ENCODE results near the gene RUNX2. TPM values are rescaled to one million over a fixed set of nuclear protein-coding genes. Genes with fewer than 3 reads are reported as not detected.

RUNX2 gene
- total and polyA plus RNA-seq, 2 donors from 2014 or later, result 2.3 to 4.7 TPM

DNA sequence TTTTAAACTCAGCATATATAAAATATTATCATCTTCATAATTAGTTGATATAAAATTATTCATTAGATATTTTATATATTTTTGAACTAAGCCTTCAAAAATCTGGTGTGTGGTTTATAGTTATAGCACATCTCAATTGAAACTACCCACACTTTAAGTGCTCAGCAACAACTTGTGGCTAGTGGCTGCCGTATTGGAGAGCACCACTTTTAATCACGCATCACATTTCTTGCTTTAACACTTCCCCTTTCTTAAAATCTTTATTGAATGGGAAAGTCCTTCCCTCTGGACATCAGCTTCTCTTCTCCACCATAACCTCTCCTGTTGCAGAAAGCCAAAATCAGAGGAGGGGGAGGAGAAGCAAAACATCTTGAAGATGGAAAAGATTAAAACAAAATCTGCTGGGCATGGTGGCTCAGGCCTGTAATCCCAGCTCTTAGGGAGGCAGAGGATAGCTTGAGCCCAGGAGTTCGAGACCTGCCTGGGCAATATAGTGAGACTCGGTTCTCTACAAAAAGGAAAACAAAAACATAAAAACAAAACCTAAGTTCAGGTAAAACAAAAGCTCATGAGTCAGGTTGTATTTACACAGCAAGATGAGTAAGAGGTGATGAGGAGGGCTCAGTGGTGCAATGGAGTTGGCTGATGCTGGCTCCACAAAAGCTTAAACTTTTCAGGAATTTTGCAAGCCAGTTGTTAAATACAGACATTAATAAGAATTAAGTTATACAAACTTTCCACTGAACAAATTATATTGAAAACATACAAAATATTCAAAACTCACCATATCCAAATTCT is 286.6 kb downstream of the RUNX2 start:
- peaks cover 0 to 2% (median 0%) of the 10 kb centered on the region in 3 donors for H3K9me3 ChIP-seq (ENCODE audit: control insufficient read depth in 2 of 3, insufficient read depth in 1 of 3, low read length in 3 of 3)
- H3K36me3 ChIP-seq (ENCODE audit: control insufficient read depth in 2 of 3, insufficient read depth in 3 of 3, low read length in 3 of 3), result no peaks in the 10 kb centered on the region
- no peak overlapping the region for H3K9ac ChIP-seq (ENCODE audit: low read length in 3 of 3)
- no peak for DNase-seq
- H3K27me3 ChIP-seq (ENCODE audit: control insufficient read depth, insufficient read depth, low read length), result no peaks in the 10 kb centered on the region
- no peak overlapping the region for H3K27ac ChIP-seq (ENCODE audit: low read depth in 2 of 2, low read length in 2 of 2)
- TF ChIP-seq, protein P1, sequence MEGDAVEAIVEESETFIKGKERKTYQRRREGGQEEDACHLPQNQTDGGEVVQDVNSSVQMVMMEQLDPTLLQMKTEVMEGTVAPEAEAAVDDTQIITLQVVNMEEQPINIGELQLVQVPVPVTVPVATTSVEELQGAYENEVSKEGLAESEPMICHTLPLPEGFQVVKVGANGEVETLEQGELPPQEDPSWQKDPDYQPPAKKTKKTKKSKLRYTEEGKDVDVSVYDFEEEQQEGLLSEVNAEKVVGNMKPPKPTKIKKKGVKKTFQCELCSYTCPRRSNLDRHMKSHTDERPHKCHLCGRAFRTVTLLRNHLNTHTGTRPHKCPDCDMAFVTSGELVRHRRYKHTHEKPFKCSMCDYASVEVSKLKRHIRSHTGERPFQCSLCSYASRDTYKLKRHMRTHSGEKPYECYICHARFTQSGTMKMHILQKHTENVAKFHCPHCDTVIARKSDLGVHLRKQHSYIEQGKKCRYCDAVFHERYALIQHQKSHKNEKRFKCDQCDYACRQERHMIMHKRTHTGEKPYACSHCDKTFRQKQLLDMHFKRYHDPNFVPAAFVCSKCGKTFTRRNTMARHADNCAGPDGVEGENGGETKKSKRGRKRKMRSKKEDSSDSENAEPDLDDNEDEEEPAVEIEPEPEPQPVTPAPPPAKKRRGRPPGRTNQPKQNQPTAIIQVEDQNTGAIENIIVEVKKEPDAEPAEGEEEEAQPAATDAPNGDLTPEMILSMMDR (IDR thresholded peaks at IDR 0.05; ENCODE audit: borderline replicate concordance, extremely low read depth, insufficient read depth), result no peak
- no peak overlapping the region for H3K4me3 ChIP-seq (ENCODE audit: low read length in 3 of 3)
- FAIRE-seq, result no peak
- H3K4me1 ChIP-seq (ENCODE audit: control insufficient read depth in 2 of 3, insufficient read depth in 2 of 3, low read depth in 1 of 3, low read length in 3 of 3), result no peaks in the 10 kb centered on the region
- intact Hi-C loops (cut with DNase I), result no loop called here

DNA sequence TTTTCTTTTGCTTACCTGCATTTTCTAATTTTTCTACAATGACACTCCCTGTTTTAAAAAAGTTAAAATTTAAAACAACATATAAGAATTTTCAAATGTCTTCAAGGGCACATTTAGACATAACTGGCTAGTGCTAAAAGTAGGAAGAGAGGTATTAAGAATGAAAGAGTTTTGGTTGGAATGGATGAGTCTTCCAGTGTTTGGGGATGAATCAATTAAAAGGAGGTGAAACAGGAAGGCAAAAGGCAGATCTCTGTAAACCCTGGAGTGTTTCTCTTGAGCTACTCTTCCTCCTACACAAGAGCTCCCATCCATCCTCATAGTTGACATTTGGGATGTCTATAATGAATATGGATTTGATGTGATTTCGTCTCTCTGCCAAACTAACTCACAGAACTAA is 288.1 kb downstream of the RUNX2 start:
- DNase-seq (no peak), FAIRE-seq (no peak)
- no peaks in the 10 kb centered on the region for H3K27me3 ChIP-seq (ENCODE audit: control insufficient read depth, insufficient read depth, low read length)
- peaks cover 0 to 2% (median 0%) of the 10 kb centered on the region in 3 donors for H3K9me3 ChIP-seq (ENCODE audit: control insufficient read depth in 2 of 3, insufficient read depth in 1 of 3, low read length in 3 of 3)
- intact Hi-C loops (cut with DNase I), result no loop called here
- no peaks in the 10 kb centered on the region for H3K36me3 ChIP-seq (ENCODE audit: control insufficient read depth in 2 of 3, insufficient read depth in 3 of 3, low read length in 3 of 3)
- H3K4me3 ChIP-seq (ENCODE audit: low read length in 3 of 3), result no peak overlapping the region
- TF ChIP-seq, protein P1 (IDR thresholded peaks at IDR 0.05; ENCODE audit: borderline replicate concordance, extremely low read depth, insufficient read depth), result no peak
- no peaks in the 10 kb centered on the region for H3K4me1 ChIP-seq (ENCODE audit: control insufficient read depth in 2 of 3, insufficient read depth in 2 of 3, low read depth in 1 of 3, low read length in 3 of 3)
- no peak overlapping the region for H3K27ac ChIP-seq (ENCODE audit: low read depth in 2 of 2, low read length in 2 of 2)
- no peak overlapping the region for H3K9ac ChIP-seq (ENCODE audit: low read length in 3 of 3)

DNA sequence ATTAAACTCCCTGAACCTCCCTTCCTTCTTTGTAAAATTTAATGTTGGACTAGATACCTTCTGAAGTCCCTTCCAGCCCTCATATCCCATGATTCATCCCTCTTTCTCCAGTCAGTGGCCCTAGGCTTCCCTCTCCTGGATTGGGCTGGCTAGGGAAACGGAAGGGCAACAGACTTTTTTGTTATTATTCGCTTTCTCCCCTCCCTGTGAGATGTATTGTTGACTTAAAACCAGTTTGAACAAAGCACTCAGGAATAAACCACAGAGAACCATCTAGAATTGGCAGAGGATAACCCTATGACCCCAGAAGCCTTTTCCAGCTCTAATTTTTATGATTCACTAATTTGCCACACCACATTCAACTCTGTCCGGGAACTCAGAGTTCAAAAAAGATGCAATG is 289.3 kb downstream of the RUNX2 start:
- no peak overlapping the region for H3K27ac ChIP-seq (ENCODE audit: low read depth in 2 of 2, low read length in 2 of 2)
- intact Hi-C loops (cut with DNase I), result no loop called here
- H3K9ac ChIP-seq (ENCODE audit: low read length in 3 of 3), result no peak overlapping the region
- TF ChIP-seq, protein P1 (IDR thresholded peaks at IDR 0.05; ENCODE audit: borderline replicate concordance, extremely low read depth, insufficient read depth), result no peak
- H3K36me3 ChIP-seq (ENCODE audit: control insufficient read depth in 2 of 3, insufficient read depth in 3 of 3, low read length in 3 of 3), result no peaks in the 10 kb centered on the region
- H3K4me3 ChIP-seq (ENCODE audit: low read length in 3 of 3), result no peak overlapping the region
- DNase-seq, result no peak
- H3K4me1 ChIP-seq (ENCODE audit: control insufficient read depth in 2 of 3, insufficient read depth in 2 of 3, low read depth in 1 of 3, low read length in 3 of 3), result no peaks in the 10 kb centered on the region
- H3K9me3 ChIP-seq (ENCODE audit: control insufficient read depth in 2 of 3, insufficient read depth in 1 of 3, low read length in 3 of 3), result peaks cover 0 to 2% (median 0%) of the 10 kb centered on the region in 3 donors
- H3K27me3 ChIP-seq (ENCODE audit: control insufficient read depth, insufficient read depth, low read length), result no peaks in the 10 kb centered on the region
- FAIRE-seq, result no peak
